Pancreas (tissue), 10 donors: Measurements from ENCODE around the gene RING1. TPM values are rescaled to one million over a fixed set of nuclear protein-coding genes. Genes with fewer than 3 reads are reported as not detected.

ENCODE experiments used
- ATAC-seq, 4 donors: fragments of 200-7000 bp; cut with Tn5 transposase; one replicate each; pipeline versions ENCODE4 v1.8.0 to v1.9.1; 2020; ENCODE audit warnings: mild to moderate bottlenecking in 4 of 4, moderate library complexity in 4 of 4
- DNase-seq, 6 donors: peaks; one replicate each; pipeline ENCODE4 v3.0.0-alpha.2; 2020
- FAIRE-seq: peaks from 2 replicates; lab custom pipeline; 2012; peaks lifted over from hg19 to GRCh38; lab: Jason Lieb, UNC
- H3K27ac ChIP-seq, 4 donors: fragments of 200-600 bp; sonication (generic); 1 replicate in 3 of 4; 2 replicates in 1 of 4; pipeline versions ENCODE4 v1.5.0 to v1.8.0; 2020
- H3K27me3 ChIP-seq, 4 donors: fragments of 200-600 bp; one replicate each; pipeline ENCODE4 v1.8.0; 2021
- H3K36me3 ChIP-seq, 3 donors: fragments of 200-600 bp; sonication (generic) in 1 of 3; one replicate each; pipeline versions ENCODE4 v1.5.0 to v1.8.0; 2020 to 2021
- H3K4me1 ChIP-seq, 3 donors: fragments of 200-600 bp; one replicate each; pipeline ENCODE4 v1.8.0; 2021
- H3K4me3 ChIP-seq, 4 donors: fragments of 200-600 bp; sonication (generic) in 2 of 4; one replicate each; pipeline versions ENCODE4 v1.5.0 to v1.8.0; 2020 to 2021
- H3K9me3 ChIP-seq, 4 donors: fragments of 200-600 bp; one replicate each; pipeline ENCODE4 v1.8.0; 2021
- CTCF ChIP-seq, 4 donors: fragments of 200-600 bp; sonication (generic) in 3 of 4; IDR thresholded peaks; one replicate each; pipeline versions ENCODE4 v1.5.0 to v1.8.0; 2021; ENCODE audit warnings: antibody characterized with exemption in 4 of 4
- WGBS, 2 donors: extraction: QIAGEN DNeasy Blood & Tissue Kit; methylation state at CpG; one replicate each; pipeline ENCODE4 v1.1.7; 2013; 5-methylcytosine and 5-hydroxymethylcytosine counted together
- intact Hi-C, 3 donors: fragments of 100-400 bp; cut with DNase I; formaldehyde crosslinking; loops; one replicate each; pipeline versions ENCODE4 v1.11.1 to v1.14.2; 2022
- polyA plus RNA-seq, 2 donors: library from polyadenylated mRNA; stranded (reverse); fragments of 200-250 nt; gene quantifications; one replicate each; pipeline ENCODE4 v1.2.3, GENCODE V29; 2013
- total RNA-seq, 6 donors: library from RNA; stranded (reverse); fragmentation: NEBNext Ultra II Directional in 4 of 6; extraction: Animal tissue kit (Norgen Biotek cat#: 25700) in 4 of 6; gene quantifications; one replicate each; pipeline versions ENCODE4 v1.2.1 to v1.2.4, GENCODE V29; 2021 to 2023
- donor health status: healthy with polysubstance abuse.
- donor health status: DM: no; HTN: no; CAD: no; lungs with moderate emphysema.
- donor health status: DM: no; HTN: no; CAD: no.
- donor health status: control.
- donor health status: control.
- donor health status: Bipolar disorder and iron deficiency.
- donor health status: DM: yes; HTN: yes; CAD: no.
- donor health status: DM: no; HTN: no; CAD: no.
- donor health status: DM: no; HTN: no; CAD: no.
- donor health status: DM: yes; HTN: yes; CAD: no.

RING1 gene
- total and polyA plus RNA-seq, 8 donors: 15.0 to 57.6 (median 22.1) TPM

- FAIRE-seq (no peak), ATAC-seq (no peak), DNase-seq (no peak)
- WGBS, 2 donors: 82 to 87% methylated on average over 10 of the region's 10 CpGs
- Histone ChIP-seq H3K4me1 (no peaks in the 10 kb centered on the region), H3K27ac (no peak overlapping the region), H3K36me3 (no peaks in the 10 kb centered on the region), H3K4me3 (no peak overlapping the region), H3K9me3 (no peaks in the 10 kb centered on the region), H3K27me3 (no peaks in the 10 kb centered on the region)
- TF ChIP-seq CTCF (IDR thresholded peaks at IDR 0.05): no peak
- intact Hi-C loops: loop anchor here in 1 of 3 donors (10.0 kb wide), 1 partner anchor 65 kb away; no protein-coding TSS in a partner anchor
These were observed 38.8 kb upstream of the RING1 start for GRCh38 chr6:33169291-33170175.

- Histone ChIP-seq H3K4me3 (no peak overlapping the region), H3K27me3 (no peaks in the 10 kb centered on the region), H3K9me3 (no peaks in the 10 kb centered on the region), H3K4me1 (no peaks in the 10 kb centered on the region), H3K27ac (no peak overlapping the region), H3K36me3 (no peaks in the 10 kb centered on the region)
- intact Hi-C loops: no loop called here
- no peak for DNase-seq
- no peak for ATAC-seq
- FAIRE-seq: no peak
- TF ChIP-seq CTCF (IDR thresholded peaks at IDR 0.05): no peak
- 76 to 87% methylated on average over 9 of the region's 9 CpGs for WGBS, 2 donors
These were observed 37.9 kb upstream of the RING1 start for GRCh38 chr6:33170176-33171015.

GRCh38 chr6:33171016-33171879, 37.1 kb upstream of the RING1 start:
- FAIRE-seq (no peak), ATAC-seq (no peak), DNase-seq (no peak)
- Histone ChIP-seq H3K36me3 (no peaks in the 10 kb centered on the region), H3K9me3 (no peaks in the 10 kb centered on the region), H3K27me3 (no peaks in the 10 kb centered on the region), H3K4me1 (no peaks in the 10 kb centered on the region), H3K27ac (no peak overlapping the region), H3K4me3 (no peak overlapping the region)
- intact Hi-C loops: no loop called here
- no peak for TF ChIP-seq CTCF (IDR thresholded peaks at IDR 0.05)
- WGBS, 2 donors: 66% methylated on average over 9 to 11 of the region's 11 CpGs

GRCh38 chr6:33171880-33172687, 36.2 kb upstream of the RING1 start:
- WGBS, 2 donors: 47 to 52% methylated on average over 8 of the region's 8 CpGs
- TF ChIP-seq CTCF (IDR thresholded peaks at IDR 0.05): no peak
- Histone ChIP-seq H3K27ac (no peak overlapping the region), H3K9me3 (no peaks in the 10 kb centered on the region), H3K4me1 (no peaks in the 10 kb centered on the region), H3K4me3 (no peak overlapping the region), H3K27me3 (no peaks in the 10 kb centered on the region), H3K36me3 (no peaks in the 10 kb centered on the region)
- intact Hi-C loops: no loop called here
- DNase-seq: no peak
- ATAC-seq: no peak
- FAIRE-seq: no peak
